Neuronal stem cell (in vitro differentiated cells): ENCODE results near the gene GNAI2.
"Not testable (repeated sequence)": the region's sequence is repeated elsewhere in the genome, so short reads cannot be mapped to it uniquely, and the experiment has no call there.

ENCODE experiments used
- DNase-seq: peaks from one replicate; pipeline ENCODE4 v3.0.0-alpha.2; 2013; ENCODE audit warnings: low spot score
- H2AFZ ChIP-seq: one replicate; pipeline ENCODE4 v1.6.1; 2013; ENCODE audit warnings: mild to moderate bottlenecking, low read length, inconsistent platforms
- H2AK5ac ChIP-seq: 2 replicates; pipeline ENCODE4 v1.6.1; 2013; ENCODE audit warnings: low read depth, mild to moderate bottlenecking, inconsistent platforms, low read length, moderate library complexity, mixed read lengths
- H2BK120ac ChIP-seq: 2 replicates; pipeline ENCODE4 v1.6.1; 2013; ENCODE audit warnings: low read depth, mild to moderate bottlenecking, inconsistent platforms, low read length, moderate library complexity, mixed read lengths
- H2BK12ac ChIP-seq: one replicate; pipeline ENCODE4 v1.6.1; 2013; ENCODE audit warnings: low read length, inconsistent platforms
- H2BK15ac ChIP-seq: 2 replicates; pipeline ENCODE4 v1.6.1; 2013; ENCODE audit warnings: mild to moderate bottlenecking, low read length, inconsistent platforms, mixed read lengths
- H2BK5ac ChIP-seq: one replicate; pipeline ENCODE4 v1.6.1; 2013; ENCODE audit warnings: inconsistent platforms, mild to moderate bottlenecking, low read length, moderate library complexity
- H3K14ac ChIP-seq: one replicate; pipeline ENCODE4 v1.6.1; 2013; ENCODE audit warnings: low read length, inconsistent platforms
- H3K18ac ChIP-seq: 2 replicates; pipeline ENCODE4 v1.6.1; 2013; ENCODE audit warnings: low read length, inconsistent platforms
- H3K23ac ChIP-seq: 2 replicates; pipeline ENCODE4 v1.6.1; 2013; ENCODE audit warnings: low read depth, mild to moderate bottlenecking, mixed read lengths, low read length, inconsistent platforms; ENCODE audit not compliant: poor library complexity
- H3K27ac ChIP-seq: replicated peaks from 3 replicates; pipeline ENCODE4 v1.5.1; 2013; ENCODE audit warnings: low read length, inconsistent platforms
- H3K27me3 ChIP-seq, 3 experiments: 2 replicates each; pipeline ENCODE4 v1.6.1; 2013; ENCODE audit warnings: low read length in 3 of 3, mild to moderate bottlenecking in 2 of 3, inconsistent platforms in 1 of 3, low read depth in 1 of 3, mixed read lengths in 1 of 3, moderate library complexity in 1 of 3; ENCODE audit not compliant: control insufficient read depth in 3 of 3, insufficient read depth in 3 of 3
- H3K36me3 ChIP-seq, 2 donors: replicated peaks in 1 of 2; 2 replicates each; pipeline ENCODE4 v1.6.1; 2013; ENCODE audit warnings: low read length in 2 of 2; ENCODE audit not compliant: control insufficient read depth in 2 of 2, insufficient read depth in 2 of 2
- H3K4ac ChIP-seq: 2 replicates; pipeline ENCODE4 v1.6.1; 2013; ENCODE audit warnings: inconsistent platforms, mild to moderate bottlenecking, low read length, moderate library complexity
- H3K4me1 ChIP-seq, 2 donors: 1 replicate in 1 of 2; 2 replicates in 1 of 2; pipeline ENCODE4 v1.6.1; 2013; ENCODE audit warnings: low read length in 2 of 2, low read depth in 1 of 2; ENCODE audit not compliant: control insufficient read depth in 2 of 2, insufficient read depth in 1 of 2
- H3K4me2 ChIP-seq: one replicate; pipeline ENCODE4 v1.6.1; 2013; ENCODE audit warnings: mild to moderate bottlenecking, low read length, inconsistent platforms; ENCODE audit not compliant: insufficient read depth, poor library complexity, severe bottlenecking
- H3K4me3 ChIP-seq, 2 donors: 2 replicates each; pipeline ENCODE4 v1.5.1; 2013; ENCODE audit warnings: low read length in 2 of 2, mild to moderate bottlenecking in 2 of 2, inconsistent platforms in 1 of 2, moderate library complexity in 1 of 2
- H3K79me1 ChIP-seq: one replicate; pipeline ENCODE4 v1.6.1; 2013; ENCODE audit warnings: low read depth, mild to moderate bottlenecking, inconsistent platforms, low read length, moderate library complexity
- H3K9ac ChIP-seq: one replicate; pipeline ENCODE4 v1.6.1; 2013; ENCODE audit warnings: mild to moderate bottlenecking, low read depth, low read length, inconsistent platforms; ENCODE audit not compliant: poor library complexity
- H3K9me3 ChIP-seq, 2 donors: replicated peaks in 1 of 2; 2 replicates each; pipeline versions ENCODE3 to v1.6.1; 2013; ENCODE audit warnings: low read length in 2 of 2, mild to moderate bottlenecking in 2 of 2, inconsistent platforms in 1 of 2, low read depth in 1 of 2, mixed read lengths in 1 of 2, moderate library complexity in 1 of 2; ENCODE audit not compliant: control insufficient read depth in 2 of 2, insufficient read depth in 1 of 2
- H4K8ac ChIP-seq: one replicate; pipeline ENCODE4 v1.6.1; 2013; ENCODE audit warnings: low read depth, mild to moderate bottlenecking, inconsistent platforms, low read length, moderate library complexity
- H4K91ac ChIP-seq: one replicate; pipeline ENCODE4 v1.6.1; 2013; ENCODE audit warnings: low read length, low read depth, mild to moderate bottlenecking, inconsistent platforms; ENCODE audit not compliant: poor library complexity
- WGBS, 2 donors: extraction: QIAGEN DNeasy Blood & Tissue Kit; methylation state at CpG; one replicate each; pipeline ENCODE4 v1.1.7; 2013; ENCODE audit warnings: missing lambda C conversion rate in 2 of 2, mixed read lengths in 1 of 2; ENCODE audit not compliant: insufficient read length in 2 of 2, insufficient replicate concordance in 1 of 2; ENCODE audit errors: extremely low coverage in 2 of 2; 5-methylcytosine and 5-hydroxymethylcytosine counted together

GNAI2 gene

DNA sequence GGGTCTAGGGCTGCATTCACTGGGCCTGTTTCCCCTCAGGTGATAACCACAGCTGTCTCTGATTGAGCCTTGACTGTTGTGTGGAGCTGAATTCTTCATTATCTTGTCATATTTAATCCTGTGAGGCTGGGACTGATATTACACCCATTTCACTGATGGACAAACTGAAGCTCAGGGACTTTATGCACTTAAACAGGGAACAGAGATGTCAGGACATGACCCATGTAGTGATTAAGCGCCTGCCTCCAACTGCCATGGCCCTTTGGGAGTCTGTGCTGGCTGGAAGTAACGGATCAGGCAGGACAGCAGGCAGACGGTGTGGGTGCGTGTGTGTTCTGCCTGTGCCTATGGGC lies 7.5 kb downstream of the GNAI2 start:
- no peak overlapping the region for H3K4me3 ChIP-seq
- no peak overlapping the region for H2BK5ac ChIP-seq
- H3K79me1 ChIP-seq, result peaks cover 22% of the 10 kb centered on the region
- H3K23ac ChIP-seq, result no peak overlapping the region
- H2BK120ac ChIP-seq, result no peak overlapping the region
- no peak overlapping the region for H3K4ac ChIP-seq
- peak overlapping the region; percentile 22 for H3K27ac ChIP-seq
- H2AK5ac ChIP-seq, result peak overlapping the region; percentile 100
- H4K8ac ChIP-seq, result no peak overlapping the region
- no peak for DNase-seq
- peak overlapping the region; percentile 92 for H3K18ac ChIP-seq
- no peak overlapping the region for H2AFZ ChIP-seq
- no peaks in the 10 kb centered on the region for H3K9me3 ChIP-seq
- WGBS, 2 donors, result no CpG with 5 or more reads among the region's 4 CpGs
- no peaks in the 10 kb centered on the region for H3K27me3 ChIP-seq
- H3K4me1 ChIP-seq, result peaks cover 62 to 69% of the 10 kb centered on the region in 2 donors
- H4K91ac ChIP-seq, result no peak overlapping the region
- no peak overlapping the region for H3K14ac ChIP-seq
- no peak overlapping the region for H3K4me2 ChIP-seq
- no peak overlapping the region for H2BK15ac ChIP-seq
- no peak overlapping the region for H2BK12ac ChIP-seq
- peaks cover 13 to 64% of the 10 kb centered on the region in 2 donors for H3K36me3 ChIP-seq
- no peak overlapping the region for H3K9ac ChIP-seq

DNA sequence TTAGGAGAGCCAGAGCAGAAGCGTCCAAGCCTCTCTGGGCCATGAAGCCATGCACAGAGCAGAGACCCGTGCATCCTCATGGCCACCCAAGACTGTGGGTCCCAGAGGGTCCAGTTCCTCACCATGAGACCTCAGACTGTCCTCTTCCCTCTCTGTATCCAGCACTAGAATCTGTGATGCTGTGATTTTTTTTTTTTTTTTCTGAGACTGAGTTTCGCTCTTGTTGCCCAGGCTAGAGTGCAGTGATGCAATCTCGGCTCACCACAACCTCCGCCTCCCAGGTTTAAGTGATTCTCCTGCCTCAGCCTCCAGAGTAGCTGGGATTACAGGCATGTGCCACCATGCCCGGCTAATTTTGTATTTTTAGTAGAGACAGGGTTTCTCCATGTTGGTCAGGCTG lies 8.8 kb downstream of the GNAI2 start:
- Histone ChIP-seq H3K18ac (peak overlapping the region; percentile 69), H3K27ac (peak overlapping the region; percentile 59), H2AK5ac (peak overlapping the region; percentile 86), H2BK120ac (peak overlapping the region; percentile 39), H3K79me1 (peaks cover 29% of the 10 kb centered on the region), H3K4me1 (peaks cover 51 to 56% of the 10 kb centered on the region in 2 donors), H3K36me3 (peaks cover 21 to 53% of the 10 kb centered on the region in 2 donors)
- H2BK5ac ChIP-seq, H3K14ac ChIP-seq, H2BK12ac ChIP-seq, H3K4ac ChIP-seq, H2BK15ac ChIP-seq, H4K8ac ChIP-seq, DNase-seq, H4K91ac ChIP-seq, H3K23ac ChIP-seq, H3K4me3 ChIP-seq, H2AFZ ChIP-seq, H3K9ac ChIP-seq, H3K27me3 ChIP-seq, H3K4me2 ChIP-seq, H3K9me3 ChIP-seq: not testable (repeated sequence)
- WGBS, 2 donors, result no CpG with 5 or more reads among the region's 6 CpGs

DNA sequence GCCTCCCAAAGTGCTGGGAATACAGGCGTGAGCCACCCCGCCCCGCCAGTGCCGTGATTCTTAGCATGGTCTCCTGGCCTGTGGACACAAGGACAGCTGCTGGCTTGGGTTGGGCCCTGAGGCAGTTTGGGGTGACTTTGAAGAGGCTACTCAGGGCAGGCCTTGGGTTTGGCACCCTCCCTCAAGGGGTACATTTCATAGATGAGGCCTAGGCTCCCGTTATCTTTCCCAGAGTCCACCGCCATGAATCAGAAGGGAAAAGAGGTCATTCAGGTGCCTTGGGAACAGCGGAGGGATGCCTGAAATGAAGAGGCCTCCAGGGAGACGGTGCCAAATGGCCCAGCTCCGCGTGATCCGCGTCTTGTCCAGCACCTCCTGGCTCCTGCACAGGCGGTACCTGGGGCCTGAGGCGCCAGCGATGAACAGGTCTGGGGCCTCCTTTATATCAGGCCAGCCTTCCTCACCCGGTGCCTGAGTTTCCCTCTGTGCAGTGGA lies 9.3 kb downstream of the GNAI2 start:
- Histone ChIP-seq H3K9ac (peak overlapping the region; percentile 64), H3K4me3 (no peak overlapping the region), H3K18ac (peak overlapping the region; percentile 86), H2AK5ac (peak overlapping the region; percentile 31), H3K9me3 (no peaks in the 10 kb centered on the region), H3K27ac (peak overlapping the region; percentile 93), H3K79me1 (peaks cover 34% of the 10 kb centered on the region), H2BK120ac (peak overlapping the region; percentile 39), H4K91ac (peak overlapping the region; percentile 56), H3K23ac (peak overlapping the region; percentile 28), H3K14ac (no peak overlapping the region), H4K8ac (no peak overlapping the region), H2BK15ac (peak overlapping the region; percentile 91), H2BK5ac (peak overlapping the region; percentile 97), H3K4ac (no peak overlapping the region), H3K36me3 (peaks cover 26 to 54% of the 10 kb centered on the region in 2 donors), H3K4me2 (peak overlapping the region; percentile 40), H3K4me1 (peaks cover 47 to 53% of the 10 kb centered on the region in 2 donors), H2BK12ac (peak overlapping the region; percentile 35), H2AFZ (no peak overlapping the region), H3K27me3 (no peaks in the 10 kb centered on the region)
- no peak for DNase-seq
- no CpG with 5 or more reads among the region's 16 CpGs for WGBS, 2 donors

DNA sequence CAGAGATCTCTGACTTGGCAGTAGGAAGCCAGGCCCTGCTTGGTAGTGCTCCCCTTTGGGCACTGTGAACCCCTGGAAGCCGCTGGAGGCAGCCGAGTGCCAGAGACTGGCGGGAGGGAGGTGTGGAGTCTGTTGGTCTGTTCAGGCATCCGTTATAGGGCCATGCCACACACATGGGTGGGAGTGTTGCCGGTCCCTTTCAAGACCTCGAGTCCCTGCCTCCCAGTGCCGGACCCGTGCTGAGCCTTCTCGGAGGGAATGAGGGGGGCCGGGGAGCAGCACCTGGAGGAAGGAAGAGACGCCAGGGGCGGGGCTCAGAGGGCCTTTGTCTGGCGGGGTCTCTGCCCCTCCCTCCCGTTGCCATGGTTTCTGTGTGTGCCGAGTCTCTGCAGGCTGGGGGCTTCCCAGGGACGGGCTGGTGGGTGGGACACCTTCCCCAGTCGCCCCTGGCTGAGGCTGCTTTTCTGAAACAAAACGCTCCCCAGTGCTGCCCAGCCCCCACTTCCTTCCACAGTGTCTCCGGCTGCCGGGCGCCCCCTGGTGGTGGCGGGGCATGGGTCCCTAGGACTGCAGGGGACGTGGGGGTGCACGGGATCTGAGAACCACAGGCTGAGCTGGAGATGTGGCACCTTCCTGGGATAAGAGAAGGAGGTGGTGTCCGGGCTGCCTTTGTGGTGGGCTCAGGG lies 10.0 kb downstream of the GNAI2 start:
- H3K4ac ChIP-seq, result peak overlapping the region; percentile 8
- H3K4me1 ChIP-seq, result peaks cover 44 to 50% of the 10 kb centered on the region in 2 donors
- peak overlapping the region; percentile 39 for H2BK120ac ChIP-seq
- peak overlapping the region; percentile 97 for H2AK5ac ChIP-seq
- H3K14ac ChIP-seq, result peak overlapping the region; percentile 56
- peak overlapping the region; percentile 97 for H2BK5ac ChIP-seq
- DNase-seq, result peak; percentile 97
- peak overlapping the region; percentile 19 for H4K8ac ChIP-seq
- H3K27me3 ChIP-seq, result no peaks in the 10 kb centered on the region
- H3K79me1 ChIP-seq, result peaks cover 36% of the 10 kb centered on the region
- peak overlapping the region; percentile 91 for H2BK12ac ChIP-seq
- H2AFZ ChIP-seq, result peak overlapping the region; percentile 41
- peak overlapping the region; percentile 28 for H3K23ac ChIP-seq
- peak overlapping the region; percentile 91 for H2BK15ac ChIP-seq
- H3K9ac ChIP-seq, result peak overlapping the region; percentile 90
- H3K9me3 ChIP-seq, result no peaks in the 10 kb centered on the region
- H3K18ac ChIP-seq, result peak overlapping the region; percentile 96
- no CpG with 5 or more reads among the region's 25 CpGs for WGBS, 2 donors
- peaks cover 26 to 57% of the 10 kb centered on the region in 2 donors for H3K36me3 ChIP-seq
- H3K4me3 ChIP-seq, result peak overlapping the region; percentile 19 to 36
- H3K27ac ChIP-seq, result peak overlapping the region; percentile 93
- H4K91ac ChIP-seq, result peak overlapping the region; percentile 56
- H3K4me2 ChIP-seq, result peak overlapping the region; percentile 55
